Kidney (tissue), 14 donors: ENCODE measurements around the gene CDKN2D. TPM values are rescaled to one million over a fixed set of nuclear protein-coding genes. Genes with fewer than 3 reads are reported as not detected.
A peak's percentile ranks its signal among the peaks of the same experiment; 100 is the strongest.

ENCODE experiments used
- DNase-seq, 5 donors: peaks; one replicate each; pipeline ENCODE4 v3.0.0-alpha.2; 2013 to 2020
- FAIRE-seq: peaks from 2 replicates; lab custom pipeline; 2012; peaks lifted over from hg19 to GRCh38; lab: Jason Lieb, UNC
- H3K27ac ChIP-seq, 2 donors: one replicate each; pipeline ENCODE4 v1.7.0; 2013; ENCODE audit warnings: low read depth in 2 of 2, low read length in 2 of 2, inconsistent platforms in 1 of 2
- H3K27me3 ChIP-seq: one replicate; pipeline ENCODE4 v1.7.1; 2013; ENCODE audit warnings: low read length, inconsistent platforms; ENCODE audit not compliant: control insufficient read depth, insufficient read depth
- H3K36me3 ChIP-seq, 3 donors: one replicate each; pipeline versions ENCODE4 v1.7.0 to v1.7.1; 2013; ENCODE audit warnings: low read length in 3 of 3, control low read depth in 1 of 3, inconsistent platforms in 1 of 3; ENCODE audit not compliant: insufficient read depth in 3 of 3, control insufficient read depth in 2 of 3
- H3K4me1 ChIP-seq, 3 donors: one replicate each; pipeline versions ENCODE4 v1.7.0 to v1.7.1; 2013; ENCODE audit warnings: low read length in 3 of 3, inconsistent platforms in 1 of 3, low read depth in 1 of 3; ENCODE audit not compliant: control insufficient read depth in 2 of 3, insufficient read depth in 2 of 3
- H3K4me3 ChIP-seq, 3 donors: one replicate each; pipeline versions ENCODE4 v1.7.0 to v1.8.1; 2013; ENCODE audit warnings: low read length in 3 of 3, control low read depth in 1 of 3, inconsistent platforms in 1 of 3
- H3K9ac ChIP-seq, 3 donors: one replicate each; pipeline versions ENCODE4 v1.7.0 to v1.7.1; 2013; ENCODE audit warnings: low read length in 3 of 3, control low read depth in 1 of 3, inconsistent platforms in 1 of 3
- H3K9me3 ChIP-seq, 3 donors: one replicate each; pipeline versions ENCODE4 v1.7.0 to v1.7.1; 2013; ENCODE audit warnings: low read length in 3 of 3, control low read depth in 1 of 3, inconsistent platforms in 1 of 3; ENCODE audit not compliant: control insufficient read depth in 2 of 3, insufficient read depth in 1 of 3
- CTCF ChIP-seq: IDR thresholded peaks from 3 replicates; pipeline ENCODE4 v1.5.1; 2012; ENCODE audit warnings: mild to moderate bottlenecking, moderate library complexity, borderline replicate concordance; ENCODE audit not compliant: insufficient read depth; ENCODE audit errors: extremely low read depth
- intact Hi-C: fragments of 100-400 bp; cut with DNase I; formaldehyde crosslinking; loops from one replicate; pipeline ENCODE4 v1.11.1; 2022
- polyA plus RNA-seq: library from polyadenylated mRNA; stranded (reverse); fragments of 350-450 nt; fragmentation: Illumina TruSeq; extraction: RNeasy Lipid Tissue Mini Kit (QIAGEN cat#74804); gene quantifications from one replicate; pipeline ENCODE4 v1.2.3, GENCODE V29; 2014; ENCODE audit warnings: low read depth, low replicate concordance; ENCODE audit not compliant: insufficient read depth
- total RNA-seq: library from RNA; stranded (reverse); fragmentation: NEBNext Ultra II Directional; extraction: Animal tissue kit (Norgen Biotek cat#: 25700); gene quantifications from one replicate; pipeline ENCODE4 v1.2.1, GENCODE V29; 2021
- donor health status: control.
- donor health status: control.
- donor health status: control.
- donor health status: control.
- donor health status: control.
- donor health status: DM: yes; HTN: yes; CAD: no.
- donor health status: Normal renal cell carcinoma (clear cell type).

Gene CDKN2D
- total and polyA plus RNA-seq, 2 donors from 2014 or later = 8.8 to 14.7 TPM

GRCh38 chr19:10603873-10604459 is 35.2 kb upstream of the CDKN2D start:
- DNase-seq = peak in 1 of 5 donors; percentile 35
- Histone ChIP-seq H3K36me3 (no peaks in the 10 kb centered on the region), H3K27ac (peak overlapping the region; percentile 89 to 94), H3K9me3 (no peaks in the 10 kb centered on the region), H3K9ac (peak overlapping the region in 1 of 3 donors; percentile 31), H3K4me1 (peaks cover 0 to 5% (median 0%) of the 10 kb centered on the region in 3 donors), H3K27me3 (no peaks in the 10 kb centered on the region), H3K4me3 (peak overlapping the region in 2 of 3 donors; percentile 64 to 74)
- no peak for FAIRE-seq
- no peak for TF ChIP-seq CTCF
- intact Hi-C loops = no loop called here

GRCh38 chr19:10603084-10603872 is 34.5 kb upstream of the CDKN2D start:
- H3K27me3 ChIP-seq = no peaks in the 10 kb centered on the region
- TF ChIP-seq CTCF = no peak
- no peaks in the 10 kb centered on the region for H3K9me3 ChIP-seq
- no peak for FAIRE-seq
- H3K4me3 ChIP-seq = peak overlapping the region; percentile 64 to 74 (median 68)
- peak overlapping the region; percentile 89 to 94 for H3K27ac ChIP-seq
- peaks cover 0 to 5% (median 0%) of the 10 kb centered on the region in 3 donors for H3K4me1 ChIP-seq
- H3K36me3 ChIP-seq = no peaks in the 10 kb centered on the region
- peak overlapping the region; percentile 43 to 69 (median 54) for H3K9ac ChIP-seq
- intact Hi-C loops = no loop called here
- peak in 4 of 5 donors; percentile 21 to 81 (median 63) for DNase-seq

- no peaks in the 10 kb centered on the region for H3K9me3 ChIP-seq
- intact Hi-C loops = no loop called here
- peak; percentile 80 to 93 (median 90) for DNase-seq
- H3K4me3 ChIP-seq = peak overlapping the region; percentile 64 to 74 (median 68)
- H3K27me3 ChIP-seq = no peaks in the 10 kb centered on the region
- TF ChIP-seq CTCF = no peak
- H3K36me3 ChIP-seq = no peaks in the 10 kb centered on the region
- FAIRE-seq = no peak
- peaks cover 0 to 5% (median 0%) of the 10 kb centered on the region in 3 donors for H3K4me1 ChIP-seq
- H3K9ac ChIP-seq = peak overlapping the region; percentile 43 to 69 (median 54)
- peak overlapping the region; percentile 89 to 94 for H3K27ac ChIP-seq
These were observed 33.7 kb upstream of the CDKN2D start for GRCh38 chr19:10602330-10603083.
